ENCODE measurements around the gene GAS2L1. TPM values are rescaled to one million over a fixed set of nuclear protein-coding genes. Genes with fewer than 3 reads are reported as not detected.

GAS2L1 gene
- total and polyA plus RNA-seq, 2 experiments from 2014 or later: 5.2 to 9.5 TPM

DNA sequence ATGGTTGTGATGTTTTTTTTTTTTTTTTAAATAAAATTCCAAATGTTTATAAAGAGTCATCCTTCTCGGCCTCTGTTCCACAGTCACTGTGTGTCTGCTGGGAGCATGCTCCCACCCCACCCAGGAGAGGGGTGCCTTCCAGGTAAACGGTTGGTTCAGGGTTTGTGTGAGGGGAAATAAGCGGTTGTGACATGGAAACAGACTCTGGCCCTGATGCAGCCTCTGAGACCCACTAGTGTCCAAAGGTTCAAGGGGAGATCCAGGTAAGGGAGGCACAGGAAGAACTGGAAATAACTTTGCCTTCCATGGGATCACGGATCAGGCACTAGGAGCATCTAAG, 6.0 kb upstream of the GAS2L1 start (continued):
- TF ChIP-seq, protein P1, sequence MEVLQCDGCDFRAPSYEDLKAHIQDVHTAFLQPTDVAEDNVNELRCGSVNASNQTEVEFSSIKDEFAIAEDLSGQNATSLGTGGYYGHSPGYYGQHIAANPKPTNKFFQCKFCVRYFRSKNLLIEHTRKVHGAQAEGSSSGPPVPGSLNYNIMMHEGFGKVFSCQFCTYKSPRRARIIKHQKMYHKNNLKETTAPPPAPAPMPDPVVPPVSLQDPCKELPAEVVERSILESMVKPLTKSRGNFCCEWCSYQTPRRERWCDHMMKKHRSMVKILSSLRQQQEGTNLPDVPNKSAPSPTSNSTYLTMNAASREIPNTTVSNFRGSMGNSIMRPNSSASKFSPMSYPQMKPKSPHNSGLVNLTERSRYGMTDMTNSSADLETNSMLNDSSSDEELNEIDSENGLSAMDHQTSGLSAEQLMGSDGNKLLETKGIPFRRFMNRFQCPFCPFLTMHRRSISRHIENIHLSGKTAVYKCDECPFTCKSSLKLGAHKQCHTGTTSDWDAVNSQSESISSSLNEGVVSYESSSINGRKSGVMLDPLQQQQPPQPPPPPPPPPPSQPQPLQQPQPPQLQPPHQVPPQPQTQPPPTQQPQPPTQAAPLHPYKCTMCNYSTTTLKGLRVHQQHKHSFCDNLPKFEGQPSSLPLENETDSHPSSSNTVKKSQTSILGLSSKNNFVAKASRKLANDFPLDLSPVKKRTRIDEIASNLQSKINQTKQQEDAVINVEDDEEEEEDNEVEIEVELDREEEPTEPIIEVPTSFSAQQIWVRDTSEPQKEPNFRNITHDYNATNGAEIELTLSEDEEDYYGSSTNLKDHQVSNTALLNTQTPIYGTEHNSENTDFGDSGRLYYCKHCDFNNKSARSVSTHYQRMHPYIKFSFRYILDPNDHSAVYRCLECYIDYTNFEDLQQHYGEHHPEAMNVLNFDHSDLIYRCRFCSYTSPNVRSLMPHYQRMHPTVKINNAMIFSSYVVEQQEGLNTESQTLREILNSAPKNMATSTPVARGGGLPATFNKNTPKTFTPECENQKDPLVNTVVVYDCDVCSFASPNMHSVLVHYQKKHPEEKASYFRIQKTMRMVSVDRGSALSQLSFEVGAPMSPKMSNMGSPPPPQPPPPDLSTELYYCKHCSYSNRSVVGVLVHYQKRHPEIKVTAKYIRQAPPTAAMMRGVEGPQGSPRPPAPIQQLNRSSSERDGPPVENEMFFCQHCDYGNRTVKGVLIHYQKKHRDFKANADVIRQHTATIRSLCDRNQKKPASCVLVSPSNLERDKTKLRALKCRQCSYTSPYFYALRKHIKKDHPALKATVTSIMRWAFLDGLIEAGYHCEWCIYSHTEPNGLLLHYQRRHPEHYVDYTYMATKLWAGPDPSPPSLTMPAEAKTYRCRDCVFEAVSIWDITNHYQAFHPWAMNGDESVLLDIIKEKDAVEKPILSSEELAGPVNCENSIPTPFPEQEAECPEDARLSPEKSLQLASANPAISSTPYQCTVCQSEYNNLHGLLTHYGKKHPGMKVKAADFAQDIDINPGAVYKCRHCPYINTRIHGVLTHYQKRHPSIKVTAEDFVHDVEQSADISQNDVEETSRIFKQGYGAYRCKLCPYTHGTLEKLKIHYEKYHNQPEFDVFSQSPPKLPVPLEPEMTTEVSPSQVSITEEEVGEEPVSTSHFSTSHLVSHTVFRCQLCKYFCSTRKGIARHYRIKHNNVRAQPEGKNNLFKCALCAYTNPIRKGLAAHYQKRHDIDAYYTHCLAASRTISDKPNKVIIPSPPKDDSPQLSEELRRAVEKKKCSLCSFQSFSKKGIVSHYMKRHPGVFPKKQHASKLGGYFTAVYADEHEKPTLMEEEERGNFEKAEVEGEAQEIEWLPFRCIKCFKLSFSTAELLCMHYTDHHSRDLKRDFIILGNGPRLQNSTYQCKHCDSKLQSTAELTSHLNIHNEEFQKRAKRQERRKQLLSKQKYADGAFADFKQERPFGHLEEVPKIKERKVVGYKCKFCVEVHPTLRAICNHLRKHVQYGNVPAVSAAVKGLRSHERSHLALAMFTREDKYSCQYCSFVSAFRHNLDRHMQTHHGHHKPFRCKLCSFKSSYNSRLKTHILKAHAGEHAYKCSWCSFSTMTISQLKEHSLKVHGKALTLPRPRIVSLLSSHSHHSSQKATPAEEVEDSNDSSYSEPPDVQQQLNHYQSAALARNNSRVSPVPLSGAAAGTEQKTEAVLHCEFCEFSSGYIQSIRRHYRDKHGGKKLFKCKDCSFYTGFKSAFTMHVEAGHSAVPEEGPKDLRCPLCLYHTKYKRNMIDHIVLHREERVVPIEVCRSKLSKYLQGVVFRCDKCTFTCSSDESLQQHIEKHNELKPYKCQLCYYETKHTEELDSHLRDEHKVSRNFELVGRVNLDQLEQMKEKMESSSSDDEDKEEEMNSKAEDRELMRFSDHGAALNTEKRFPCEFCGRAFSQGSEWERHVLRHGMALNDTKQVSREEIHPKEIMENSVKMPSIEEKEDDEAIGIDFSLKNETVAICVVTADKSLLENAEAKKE (CRISPR knock-in tag; IDR thresholded peaks at IDR 0.05): no peak
- TF ChIP-seq, protein P2, sequence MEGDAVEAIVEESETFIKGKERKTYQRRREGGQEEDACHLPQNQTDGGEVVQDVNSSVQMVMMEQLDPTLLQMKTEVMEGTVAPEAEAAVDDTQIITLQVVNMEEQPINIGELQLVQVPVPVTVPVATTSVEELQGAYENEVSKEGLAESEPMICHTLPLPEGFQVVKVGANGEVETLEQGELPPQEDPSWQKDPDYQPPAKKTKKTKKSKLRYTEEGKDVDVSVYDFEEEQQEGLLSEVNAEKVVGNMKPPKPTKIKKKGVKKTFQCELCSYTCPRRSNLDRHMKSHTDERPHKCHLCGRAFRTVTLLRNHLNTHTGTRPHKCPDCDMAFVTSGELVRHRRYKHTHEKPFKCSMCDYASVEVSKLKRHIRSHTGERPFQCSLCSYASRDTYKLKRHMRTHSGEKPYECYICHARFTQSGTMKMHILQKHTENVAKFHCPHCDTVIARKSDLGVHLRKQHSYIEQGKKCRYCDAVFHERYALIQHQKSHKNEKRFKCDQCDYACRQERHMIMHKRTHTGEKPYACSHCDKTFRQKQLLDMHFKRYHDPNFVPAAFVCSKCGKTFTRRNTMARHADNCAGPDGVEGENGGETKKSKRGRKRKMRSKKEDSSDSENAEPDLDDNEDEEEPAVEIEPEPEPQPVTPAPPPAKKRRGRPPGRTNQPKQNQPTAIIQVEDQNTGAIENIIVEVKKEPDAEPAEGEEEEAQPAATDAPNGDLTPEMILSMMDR (conservative IDR thresholded peaks at IDR 0.05; ENCODE audit: low read depth in 2 of 2): no peak
- TF ChIP-seq, protein P3, sequence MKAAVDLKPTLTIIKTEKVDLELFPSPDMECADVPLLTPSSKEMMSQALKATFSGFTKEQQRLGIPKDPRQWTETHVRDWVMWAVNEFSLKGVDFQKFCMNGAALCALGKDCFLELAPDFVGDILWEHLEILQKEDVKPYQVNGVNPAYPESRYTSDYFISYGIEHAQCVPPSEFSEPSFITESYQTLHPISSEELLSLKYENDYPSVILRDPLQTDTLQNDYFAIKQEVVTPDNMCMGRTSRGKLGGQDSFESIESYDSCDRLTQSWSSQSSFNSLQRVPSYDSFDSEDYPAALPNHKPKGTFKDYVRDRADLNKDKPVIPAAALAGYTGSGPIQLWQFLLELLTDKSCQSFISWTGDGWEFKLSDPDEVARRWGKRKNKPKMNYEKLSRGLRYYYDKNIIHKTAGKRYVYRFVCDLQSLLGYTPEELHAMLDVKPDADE (IDR thresholded peaks at IDR 0.05): no peak
- no peak for TF ChIP-seq CREB1 (CRISPR knock-in tag; IDR thresholded peaks at IDR 0.05; ENCODE audit: low read depth)
- TF ChIP-seq ZNF114 (CRISPR knock-in tag; IDR thresholded peaks at IDR 0.05): no peak
- no peak for TF ChIP-seq JUNB (IDR thresholded peaks at IDR 0.05; ENCODE audit: unreplicated experiment)
- no peak for TF ChIP-seq EZH2 (IDR thresholded peaks at IDR 0.05; ENCODE audit: low read depth, unreplicated experiment)
- TF ChIP-seq STAT1 (IDR thresholded peaks at IDR 0.05; ENCODE audit: unreplicated experiment): no peak
- TF ChIP-seq ZNF331 (CRISPR knock-in tag; IDR thresholded peaks at IDR 0.05; ENCODE audit: low read depth): no peak
- TF ChIP-seq, protein P4, sequence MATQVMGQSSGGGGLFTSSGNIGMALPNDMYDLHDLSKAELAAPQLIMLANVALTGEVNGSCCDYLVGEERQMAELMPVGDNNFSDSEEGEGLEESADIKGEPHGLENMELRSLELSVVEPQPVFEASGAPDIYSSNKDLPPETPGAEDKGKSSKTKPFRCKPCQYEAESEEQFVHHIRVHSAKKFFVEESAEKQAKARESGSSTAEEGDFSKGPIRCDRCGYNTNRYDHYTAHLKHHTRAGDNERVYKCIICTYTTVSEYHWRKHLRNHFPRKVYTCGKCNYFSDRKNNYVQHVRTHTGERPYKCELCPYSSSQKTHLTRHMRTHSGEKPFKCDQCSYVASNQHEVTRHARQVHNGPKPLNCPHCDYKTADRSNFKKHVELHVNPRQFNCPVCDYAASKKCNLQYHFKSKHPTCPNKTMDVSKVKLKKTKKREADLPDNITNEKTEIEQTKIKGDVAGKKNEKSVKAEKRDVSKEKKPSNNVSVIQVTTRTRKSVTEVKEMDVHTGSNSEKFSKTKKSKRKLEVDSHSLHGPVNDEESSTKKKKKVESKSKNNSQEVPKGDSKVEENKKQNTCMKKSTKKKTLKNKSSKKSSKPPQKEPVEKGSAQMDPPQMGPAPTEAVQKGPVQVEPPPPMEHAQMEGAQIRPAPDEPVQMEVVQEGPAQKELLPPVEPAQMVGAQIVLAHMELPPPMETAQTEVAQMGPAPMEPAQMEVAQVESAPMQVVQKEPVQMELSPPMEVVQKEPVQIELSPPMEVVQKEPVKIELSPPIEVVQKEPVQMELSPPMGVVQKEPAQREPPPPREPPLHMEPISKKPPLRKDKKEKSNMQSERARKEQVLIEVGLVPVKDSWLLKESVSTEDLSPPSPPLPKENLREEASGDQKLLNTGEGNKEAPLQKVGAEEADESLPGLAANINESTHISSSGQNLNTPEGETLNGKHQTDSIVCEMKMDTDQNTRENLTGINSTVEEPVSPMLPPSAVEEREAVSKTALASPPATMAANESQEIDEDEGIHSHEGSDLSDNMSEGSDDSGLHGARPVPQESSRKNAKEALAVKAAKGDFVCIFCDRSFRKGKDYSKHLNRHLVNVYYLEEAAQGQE (IDR thresholded peaks at IDR 0.05; ENCODE audit: unreplicated experiment): no peak
- TF ChIP-seq NANOG (IDR thresholded peaks at IDR 0.05; ENCODE audit: borderline replicate concordance): no peak

Measured in GM23338 (cell line).